ENCODE measurements around the gene PRPSAP1. TPM values are rescaled to one million over a fixed set of nuclear protein-coding genes. Genes with fewer than 3 reads are reported as not detected.

The PRPSAP1 gene
- total RNA-seq, 2 experiments from 2014 or later: 53.3 to 111 TPM

DNA sequence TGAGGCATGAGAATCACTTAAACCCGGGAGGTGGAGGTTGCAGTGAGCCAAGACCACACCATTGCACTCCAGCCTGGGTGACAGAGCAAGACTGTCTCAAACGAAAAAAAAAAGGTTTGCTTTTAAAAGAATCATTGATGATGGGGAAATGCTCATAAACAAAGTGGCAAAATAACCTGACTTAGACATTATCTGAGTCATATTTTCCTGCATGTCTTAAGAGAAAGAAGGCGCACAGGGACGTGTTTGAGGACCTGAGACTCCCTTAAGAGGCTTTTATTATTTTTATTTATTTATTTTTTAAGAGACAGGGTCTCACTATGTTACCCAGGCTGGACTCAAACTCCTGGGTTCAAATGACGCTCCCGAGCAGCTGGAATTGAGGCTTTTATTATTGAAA, 5.7 kb upstream of the PRPSAP1 start:
- Histone ChIP-seq H3K4me2 (ENCODE audit: low read length) (no peak overlapping the region), H3K36me3 (ENCODE audit: insufficient read depth, low read length) (no peaks in the 10 kb centered on the region), H3K9me3 (ENCODE audit: low read length) (no peaks in the 10 kb centered on the region), H3K4me1 (ENCODE audit: insufficient read depth, low read length, poor library complexity, severe bottlenecking) (peaks cover 35% of the 10 kb centered on the region), H3K27ac (ENCODE audit: low read depth, low read length, poor library complexity, severe bottlenecking) (no peak overlapping the region), H3K79me2 (ENCODE audit: insufficient read depth, low read depth, low read length) (no peaks in the 10 kb centered on the region), H3K4me3 (ENCODE audit: low read depth, low read length, poor library complexity, severe bottlenecking) (no peak overlapping the region), H2AFZ (ENCODE audit: low read length) (no peak overlapping the region), H3K9me2 (ENCODE audit: insufficient read depth, low read length) (no peaks in the 10 kb centered on the region), H4K20me1 (ENCODE audit: insufficient read depth, low read length) (no peaks in the 10 kb centered on the region)
- intact Hi-C loops (cut with micrococcal nuclease; ENCODE audit: unreplicated experiment): no loop called here
- CTCF ChIA-PET (ENCODE audit: unreplicated experiment): no interaction called here
- BruUV-seq (replicated peaks): no TSS peak
- no peak for DNase-seq (ENCODE audit: low spot score)
- POLR2A ChIA-PET: interaction anchor here (0.6 kb wide), 1 partner anchor 23 kb away, joined by 10 read pairs; no protein-coding TSS in a partner anchor
- TF ChIP-seq, protein P1, sequence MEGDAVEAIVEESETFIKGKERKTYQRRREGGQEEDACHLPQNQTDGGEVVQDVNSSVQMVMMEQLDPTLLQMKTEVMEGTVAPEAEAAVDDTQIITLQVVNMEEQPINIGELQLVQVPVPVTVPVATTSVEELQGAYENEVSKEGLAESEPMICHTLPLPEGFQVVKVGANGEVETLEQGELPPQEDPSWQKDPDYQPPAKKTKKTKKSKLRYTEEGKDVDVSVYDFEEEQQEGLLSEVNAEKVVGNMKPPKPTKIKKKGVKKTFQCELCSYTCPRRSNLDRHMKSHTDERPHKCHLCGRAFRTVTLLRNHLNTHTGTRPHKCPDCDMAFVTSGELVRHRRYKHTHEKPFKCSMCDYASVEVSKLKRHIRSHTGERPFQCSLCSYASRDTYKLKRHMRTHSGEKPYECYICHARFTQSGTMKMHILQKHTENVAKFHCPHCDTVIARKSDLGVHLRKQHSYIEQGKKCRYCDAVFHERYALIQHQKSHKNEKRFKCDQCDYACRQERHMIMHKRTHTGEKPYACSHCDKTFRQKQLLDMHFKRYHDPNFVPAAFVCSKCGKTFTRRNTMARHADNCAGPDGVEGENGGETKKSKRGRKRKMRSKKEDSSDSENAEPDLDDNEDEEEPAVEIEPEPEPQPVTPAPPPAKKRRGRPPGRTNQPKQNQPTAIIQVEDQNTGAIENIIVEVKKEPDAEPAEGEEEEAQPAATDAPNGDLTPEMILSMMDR (conservative IDR thresholded peaks at IDR 0.05; ENCODE audit: low read length): no peak
- no peak for TF ChIP-seq EZH2phosphoT487 (IDR thresholded peaks at IDR 0.05; ENCODE audit: borderline replicate concordance, low read depth, low read length)

DNA sequence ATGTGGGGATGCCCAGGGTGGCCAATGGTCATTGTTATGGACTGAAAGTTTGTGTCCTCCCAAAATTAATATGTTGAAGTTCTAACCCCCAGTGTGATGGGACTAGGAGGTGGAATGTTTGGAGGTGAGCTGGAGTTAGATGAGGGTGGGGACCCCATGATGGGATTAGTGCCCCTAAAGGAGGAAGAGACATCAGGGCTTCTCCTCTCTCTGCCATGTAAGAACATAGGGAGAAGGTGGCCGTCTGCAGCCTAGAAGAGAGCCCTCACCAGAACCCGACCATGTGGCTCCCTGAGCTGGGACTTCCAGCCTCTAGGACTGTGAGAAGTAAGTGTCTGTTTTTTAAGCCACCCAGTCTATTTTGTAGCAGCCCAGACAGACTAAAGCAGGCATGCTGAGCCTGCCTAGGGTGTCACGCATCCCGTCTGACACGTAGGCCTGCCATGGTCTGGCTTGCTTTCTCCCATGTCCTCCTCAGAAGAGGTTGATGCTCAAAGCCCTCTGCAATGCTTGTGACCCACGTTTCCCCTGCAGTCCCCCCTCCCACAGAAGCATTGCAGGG, 4.0 kb upstream of the PRPSAP1 start:
- H3K9me3 ChIP-seq (ENCODE audit: low read length): no peaks in the 10 kb centered on the region
- no TSS peak for BruUV-seq (replicated peaks)
- peaks cover 32% of the 10 kb centered on the region for H3K4me1 ChIP-seq (ENCODE audit: insufficient read depth, low read length, poor library complexity, severe bottlenecking)
- peak overlapping the region; percentile 51 for H3K4me2 ChIP-seq (ENCODE audit: low read length)
- peak overlapping the region; percentile 10 for H3K4me3 ChIP-seq (ENCODE audit: low read depth, low read length, poor library complexity, severe bottlenecking)
- H3K36me3 ChIP-seq (ENCODE audit: insufficient read depth, low read length): no peaks in the 10 kb centered on the region
- TF ChIP-seq, protein P1 (conservative IDR thresholded peaks at IDR 0.05; ENCODE audit: low read length): no peak
- no peak for TF ChIP-seq EZH2phosphoT487 (IDR thresholded peaks at IDR 0.05; ENCODE audit: borderline replicate concordance, low read depth, low read length)
- no peak for DNase-seq (ENCODE audit: low spot score)
- peaks cover 6% of the 10 kb centered on the region for H3K79me2 ChIP-seq (ENCODE audit: insufficient read depth, low read depth, low read length)
- H2AFZ ChIP-seq (ENCODE audit: low read length): peak overlapping the region; percentile 71
- H3K9me2 ChIP-seq (ENCODE audit: insufficient read depth, low read length): no peaks in the 10 kb centered on the region
- ChIA-PET CTCF (ENCODE audit: unreplicated experiment) (no interaction called here), POLR2A (interaction anchor here (0.6 to 1.4 kb wide), 4 partner anchors 12 to 326 kb away, joined by 3 to 4 read pairs (median 3); no protein-coding TSS in a partner anchor)
- H3K27ac ChIP-seq (ENCODE audit: low read depth, low read length, poor library complexity, severe bottlenecking): no peak overlapping the region
- intact Hi-C loops (cut with micrococcal nuclease; ENCODE audit: unreplicated experiment): no loop called here
- H4K20me1 ChIP-seq (ENCODE audit: insufficient read depth, low read length): no peaks in the 10 kb centered on the region

DNA sequence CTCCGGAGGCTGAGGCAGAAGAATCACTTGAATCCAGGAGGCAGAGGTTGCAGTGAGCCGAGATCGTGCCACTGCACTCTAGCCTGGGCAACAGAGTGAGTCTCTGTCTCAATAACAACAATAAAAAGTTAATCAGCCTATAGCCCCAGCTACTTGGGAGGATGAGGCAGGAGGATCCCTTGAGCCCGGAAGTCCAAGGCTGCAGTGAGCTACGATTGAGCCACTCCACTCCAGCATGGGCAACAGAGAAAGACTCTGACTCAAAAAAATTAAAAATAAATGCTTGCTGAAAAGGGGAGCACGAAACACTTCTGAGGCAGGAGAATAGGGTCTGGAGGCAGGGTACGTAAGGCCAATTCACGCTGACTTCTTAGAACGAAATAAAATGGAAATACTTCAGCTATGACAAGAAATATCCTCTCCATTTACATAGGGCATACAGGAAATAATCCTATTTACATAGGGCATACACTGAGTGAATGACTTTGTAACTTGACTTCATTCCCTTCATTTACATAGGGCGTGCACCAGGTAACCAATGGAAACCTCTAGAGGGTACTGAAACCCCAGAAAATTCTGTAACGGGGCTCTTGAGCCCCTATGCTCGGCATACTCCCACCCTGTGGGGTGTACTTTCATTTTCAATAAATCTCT, 3.2 kb upstream of the PRPSAP1 start:
- Histone ChIP-seq H3K4me1 (ENCODE audit: insufficient read depth, low read length, poor library complexity, severe bottlenecking) (peaks cover 38% of the 10 kb centered on the region), H3K79me2 (ENCODE audit: insufficient read depth, low read depth, low read length) (peaks cover 14% of the 10 kb centered on the region), H3K27ac (ENCODE audit: low read depth, low read length, poor library complexity, severe bottlenecking) (peak overlapping the region; percentile 38), H3K9me2 (ENCODE audit: insufficient read depth, low read length) (no peaks in the 10 kb centered on the region), H3K4me2 (ENCODE audit: low read length) (peak overlapping the region; percentile 51), H3K4me3 (ENCODE audit: low read depth, low read length, poor library complexity, severe bottlenecking) (peak overlapping the region; percentile 10), H4K20me1 (ENCODE audit: insufficient read depth, low read length) (no peaks in the 10 kb centered on the region), H2AFZ (ENCODE audit: low read length) (peak overlapping the region; percentile 71), H3K9me3 (ENCODE audit: low read length) (no peaks in the 10 kb centered on the region), H3K36me3 (ENCODE audit: insufficient read depth, low read length) (no peaks in the 10 kb centered on the region)
- peak; percentile 58 for DNase-seq (ENCODE audit: low spot score)
- TF ChIP-seq, protein P1 (conservative IDR thresholded peaks at IDR 0.05; ENCODE audit: low read length): no peak
- no peak for TF ChIP-seq EZH2phosphoT487 (IDR thresholded peaks at IDR 0.05; ENCODE audit: borderline replicate concordance, low read depth, low read length)
- intact Hi-C loops (cut with micrococcal nuclease; ENCODE audit: unreplicated experiment): no loop called here
- BruUV-seq (replicated peaks): no TSS peak
- ChIA-PET CTCF (ENCODE audit: unreplicated experiment) (interaction anchor here (0.6 kb wide), 1 partner anchor 155 kb away, joined by 3 read pairs; no protein-coding TSS in a partner anchor), POLR2A (interaction anchor here (1.0 to 1.4 kb wide), 3 partner anchors 12 to 343 kb away, joined by 3 read pairs; no protein-coding TSS in a partner anchor)
